Activated T-helper 1 cell treated with anti-CD3 and anti-CD28 coated beads, Interleukin-2, amount 50 U/mL, for 16 hours (primary cell): ENCODE measurements around the gene KSR2.

Experiments used
- DNase-seq, 2 donors: peaks; one replicate each; pipeline ENCODE4 v3.0.0-alpha.2; 2020; ENCODE audit warnings: low read depth in 1 of 2, low spot score in 1 of 2

KSR2 gene

DNA sequence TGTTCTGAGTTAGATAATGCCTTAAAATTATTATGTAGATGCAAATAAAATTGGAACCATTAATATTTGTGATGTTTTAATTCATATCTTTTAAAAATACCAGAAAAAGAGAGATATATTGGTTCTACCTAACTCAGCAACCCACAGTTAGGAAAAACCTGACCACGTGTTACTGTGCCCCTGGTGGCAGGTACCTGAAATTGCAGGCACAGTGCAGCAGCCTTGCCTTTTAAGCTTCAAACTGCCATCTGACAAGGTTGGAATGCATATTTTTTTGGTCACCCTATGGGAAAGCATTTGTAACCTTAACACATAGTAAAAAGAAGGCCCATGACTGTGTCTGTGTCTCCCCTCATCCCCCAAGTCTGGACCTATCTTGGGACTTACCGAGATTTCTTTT is 498.0 kb downstream of the KSR2 start:
- DNase-seq = no peak

DNA sequence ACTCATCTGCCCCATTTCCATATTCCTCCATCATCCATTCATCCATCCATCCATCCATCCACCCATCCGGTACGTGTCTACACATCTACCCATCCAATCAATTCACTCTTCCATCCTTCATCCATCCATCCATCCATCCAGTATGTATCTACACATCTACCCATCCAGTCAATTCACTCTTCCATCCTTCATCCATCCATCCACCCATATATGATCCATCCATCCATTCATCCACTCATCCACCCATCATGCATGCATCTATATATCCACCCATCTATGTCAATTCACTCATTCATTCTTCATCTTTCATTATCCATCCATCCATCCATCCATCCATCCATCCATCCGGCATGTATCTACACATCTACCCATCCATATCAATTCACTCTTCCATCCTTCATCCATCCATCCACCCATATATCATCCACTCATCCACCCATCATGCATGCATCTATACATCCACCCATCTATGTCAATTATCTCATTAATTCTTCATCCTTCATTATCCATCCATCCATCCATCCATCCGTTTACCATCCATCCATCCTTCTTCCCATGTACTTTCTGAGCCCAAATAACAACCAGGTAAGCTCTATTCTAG is 498.8 kb downstream of the KSR2 start:
- DNase-seq = no peak

DNA sequence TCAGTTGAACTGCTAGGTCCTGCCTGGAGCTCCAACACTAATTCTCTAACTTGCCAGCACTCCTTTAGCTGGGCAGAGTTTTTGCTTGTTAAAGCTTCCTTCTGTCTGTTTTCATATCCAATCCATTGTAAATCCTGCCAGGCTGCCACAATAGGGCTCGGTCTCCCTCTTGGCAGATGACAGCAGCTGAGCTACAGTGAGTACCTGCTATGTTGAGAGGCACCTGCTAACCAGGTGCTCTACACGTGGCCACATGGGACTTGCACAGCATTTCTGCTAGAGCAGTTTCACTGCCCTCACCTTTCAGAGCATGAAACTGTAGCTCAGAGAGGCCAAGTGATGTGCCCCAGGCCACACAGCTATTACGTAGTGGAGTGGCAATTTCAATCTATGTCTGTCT is 500.8 kb downstream of the KSR2 start:
- no peak for DNase-seq

DNA sequence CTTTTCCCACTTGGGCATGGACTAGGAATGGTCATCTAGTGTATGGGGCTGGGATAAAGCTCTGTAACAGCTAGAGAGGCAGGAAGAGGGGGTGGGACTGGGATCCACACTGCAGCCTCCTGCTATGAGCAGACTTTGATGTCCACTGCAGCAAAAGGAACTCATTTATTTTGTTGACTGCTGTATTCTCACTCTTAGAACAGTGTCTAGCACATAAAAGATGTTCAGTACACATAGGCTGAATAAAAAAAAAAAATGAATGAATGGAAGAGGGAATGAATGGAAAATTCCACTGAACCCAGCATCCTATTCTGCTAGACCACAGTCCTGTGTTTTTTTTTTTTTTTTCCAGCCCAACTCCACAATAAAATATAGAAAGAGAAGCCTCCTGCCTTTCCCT is 501.2 kb downstream of the KSR2 start:
- no peak for DNase-seq

DNA sequence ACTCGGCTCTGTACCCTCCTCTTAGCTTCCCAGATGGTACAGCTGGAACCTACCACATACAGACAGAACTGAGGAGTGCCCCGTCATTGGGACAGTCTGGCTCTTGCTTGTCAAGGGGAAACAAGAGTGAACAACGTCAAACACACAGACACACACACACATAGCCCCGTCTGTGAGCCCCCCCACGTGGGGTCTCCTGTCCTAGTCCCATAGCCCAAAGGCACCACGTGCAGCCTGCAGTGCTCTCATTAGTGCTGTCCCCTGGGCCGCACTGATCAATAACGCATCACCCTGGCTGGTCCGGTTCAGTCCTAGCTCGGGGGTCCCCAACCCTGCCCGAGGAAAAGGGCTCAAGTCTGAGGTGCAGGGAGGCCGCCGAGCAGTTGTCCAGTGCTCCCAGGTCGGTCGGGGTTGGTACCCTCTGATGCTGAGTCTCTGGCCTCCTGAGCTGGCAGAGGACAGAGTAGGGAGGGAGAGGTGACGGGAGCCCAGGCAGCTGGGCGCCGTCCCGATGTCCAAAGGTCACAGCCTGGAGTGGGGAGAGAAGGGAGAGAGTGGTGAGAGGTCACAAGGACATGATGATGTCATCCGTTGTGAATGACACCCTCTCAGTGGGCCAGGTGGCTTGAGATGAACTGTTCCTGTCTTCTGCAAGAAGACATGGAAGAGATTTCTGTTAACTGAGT is 502.0 kb downstream of the KSR2 start:
- DNase-seq = no peak

DNA sequence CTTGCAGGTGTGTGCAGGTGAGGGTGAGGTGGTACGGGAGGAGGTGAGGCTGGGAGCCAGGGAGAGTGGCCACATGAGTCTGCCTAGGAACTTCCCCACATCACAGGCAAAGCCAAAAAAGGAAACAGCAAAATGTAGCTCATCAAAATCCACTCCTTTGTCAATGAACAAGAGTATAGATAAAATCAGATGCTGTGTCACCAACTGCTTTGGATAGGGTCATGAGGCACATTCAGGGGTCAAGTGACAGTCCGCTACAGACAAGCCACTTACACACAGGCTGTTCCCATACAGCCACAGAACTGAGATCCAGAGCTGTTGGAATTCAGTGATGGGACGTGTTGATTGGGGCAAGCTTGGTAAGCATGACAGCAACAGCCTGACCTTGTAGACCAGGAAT is 507.1 kb downstream of the KSR2 start:
- DNase-seq = no peak

DNA sequence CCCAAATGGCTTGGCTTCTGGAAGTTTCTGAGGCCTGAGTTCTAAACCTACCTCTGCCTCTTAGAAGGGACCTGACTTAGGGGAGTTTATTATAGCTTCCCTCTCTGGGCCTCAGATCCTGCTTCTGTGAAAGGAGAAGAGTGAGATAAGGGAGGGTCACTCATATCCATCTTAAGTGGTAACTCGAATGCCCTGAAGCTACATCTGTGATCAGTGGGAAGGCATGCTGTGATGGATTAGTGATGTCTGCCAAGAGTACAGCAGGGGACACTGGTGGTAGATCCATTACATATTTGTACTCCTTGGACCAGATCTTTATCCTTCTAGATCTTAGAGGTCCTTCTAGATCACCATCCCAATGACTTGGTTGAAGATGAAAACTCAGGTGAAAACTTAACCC is 509.6 kb downstream of the KSR2 start:
- no peak for DNase-seq

DNA sequence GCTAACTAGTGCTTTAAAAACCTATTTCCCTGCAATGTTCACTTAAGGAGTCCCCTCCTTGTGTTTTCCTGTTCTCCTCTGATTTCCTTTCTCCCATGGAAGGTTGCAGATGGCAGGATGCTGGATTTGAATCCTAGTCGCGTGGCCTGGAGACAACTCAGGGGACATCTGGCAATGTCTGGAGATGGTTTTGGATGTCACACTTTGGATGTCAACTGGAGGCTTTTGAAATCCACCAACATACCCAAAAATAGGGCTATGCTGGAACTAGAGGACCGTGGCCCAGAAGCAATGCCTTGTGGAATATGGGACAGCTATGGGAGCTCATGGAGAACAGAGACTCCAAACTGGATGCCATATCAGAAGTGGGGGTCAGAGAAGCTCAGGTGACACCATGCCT is 511.6 kb downstream of the KSR2 start:
- no peak for DNase-seq

DNA sequence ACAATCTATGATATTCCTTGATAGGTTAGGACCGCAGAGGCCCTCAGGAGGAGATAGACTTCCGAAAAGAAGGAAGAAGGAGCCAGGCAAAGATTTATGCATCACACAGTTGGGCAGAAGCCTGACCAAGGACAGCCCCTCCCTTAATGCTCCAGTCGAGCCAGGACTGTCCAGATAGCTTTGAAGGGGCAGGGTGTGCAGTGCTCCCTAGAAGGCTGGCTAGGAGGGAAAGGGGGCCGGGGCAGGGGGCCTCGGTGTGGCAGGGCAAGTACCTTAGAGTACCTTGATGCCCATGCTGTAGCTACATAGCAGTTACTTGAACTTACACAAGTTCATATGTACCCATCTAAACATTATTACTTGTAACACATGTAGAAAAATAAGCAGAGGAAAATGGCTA is 512.7 kb downstream of the KSR2 start:
- no peak for DNase-seq

DNA sequence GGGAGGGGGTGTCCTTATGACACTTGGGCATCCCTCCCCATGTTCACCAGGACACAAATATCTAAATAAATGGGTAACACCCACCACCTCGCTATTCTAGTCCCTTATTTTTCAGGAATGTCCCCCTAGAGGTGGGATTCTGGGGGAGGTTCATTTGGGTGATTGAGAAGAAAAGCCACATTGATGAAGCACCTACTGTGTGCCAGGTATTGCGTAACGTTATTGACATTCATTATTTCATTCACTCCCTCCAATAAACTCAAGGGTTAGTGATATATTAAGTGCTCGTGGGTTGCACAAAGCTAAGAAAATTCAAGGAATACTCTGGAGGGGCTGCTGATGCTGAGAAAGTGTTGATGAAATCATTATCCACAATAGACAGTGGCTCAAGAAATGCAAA is 514.8 kb downstream of the KSR2 start:
- DNase-seq = no peak

DNA sequence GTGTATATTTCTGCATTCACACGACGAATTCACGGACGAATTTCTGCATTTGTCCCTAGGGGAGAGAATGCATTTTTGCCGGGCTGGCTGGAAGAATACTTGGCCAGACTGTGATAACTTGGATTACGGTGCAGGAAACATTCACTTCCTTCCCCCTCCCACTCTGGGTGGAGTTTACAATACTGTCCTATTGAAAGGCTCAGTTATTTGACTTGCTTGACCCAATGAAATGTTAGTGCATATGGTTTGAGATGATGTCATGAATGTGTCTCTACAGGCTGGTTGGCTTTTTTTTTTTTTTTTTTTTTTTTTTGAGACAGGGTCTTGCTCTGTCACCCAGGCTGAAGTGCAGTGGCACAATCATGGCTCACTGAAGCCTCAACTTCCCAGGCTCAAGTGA is 516.7 kb downstream of the KSR2 start:
- DNase-seq = no peak

DNA sequence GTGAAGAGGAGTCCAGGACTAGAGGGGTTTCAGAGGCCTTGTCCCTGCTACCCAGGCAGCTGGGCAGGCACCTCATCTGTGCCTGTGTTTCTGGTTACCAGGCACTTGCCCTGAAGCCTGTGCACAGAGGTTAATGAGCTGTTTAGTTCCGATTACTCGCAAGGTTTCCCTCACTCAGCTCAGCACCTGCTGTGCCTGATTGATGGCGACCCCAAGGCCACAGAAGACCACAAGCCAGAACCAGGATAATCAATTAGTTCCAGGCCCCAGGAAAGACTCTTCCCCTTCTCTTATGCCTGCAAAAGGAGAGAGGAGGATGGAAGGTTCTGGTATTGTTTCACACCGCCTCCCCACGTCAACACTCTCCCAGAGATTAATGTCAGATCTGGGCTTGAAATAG is 518.6 kb downstream of the KSR2 start:
- no peak for DNase-seq

DNA sequence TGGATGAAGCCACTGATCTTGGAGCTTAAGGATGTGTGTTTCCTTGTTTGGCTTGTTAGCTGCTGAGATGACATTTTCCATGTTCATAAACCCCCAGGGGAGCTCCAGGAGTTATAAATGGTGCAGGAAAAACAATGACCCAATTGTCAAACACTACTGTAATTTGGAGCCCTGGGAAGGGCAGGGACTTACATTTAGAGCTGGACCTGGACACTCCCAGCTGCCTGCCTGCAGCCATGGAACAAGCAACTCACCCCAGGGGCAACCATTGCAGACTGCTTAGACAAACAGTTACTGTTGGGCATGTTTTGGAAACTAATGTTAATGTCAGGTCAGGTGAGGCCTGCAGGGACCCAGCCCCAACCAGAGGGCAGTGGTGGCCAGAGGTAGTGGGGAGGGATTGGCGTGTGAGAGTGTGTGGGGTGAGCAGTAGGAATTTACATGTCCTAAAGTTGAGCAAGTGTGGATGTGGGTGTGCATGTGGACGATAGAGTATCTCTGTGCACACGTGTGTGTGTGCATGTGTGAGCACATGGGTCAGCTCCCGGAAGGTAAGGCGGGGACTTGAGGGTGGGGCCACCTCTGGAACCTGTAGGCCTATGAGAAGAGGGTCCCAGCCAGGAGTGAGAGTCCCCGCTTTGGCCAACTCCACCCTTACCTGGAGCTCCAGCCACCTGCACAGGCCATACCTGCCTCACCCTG is 521.0 kb downstream of the KSR2 start:
- DNase-seq = no peak

DNA sequence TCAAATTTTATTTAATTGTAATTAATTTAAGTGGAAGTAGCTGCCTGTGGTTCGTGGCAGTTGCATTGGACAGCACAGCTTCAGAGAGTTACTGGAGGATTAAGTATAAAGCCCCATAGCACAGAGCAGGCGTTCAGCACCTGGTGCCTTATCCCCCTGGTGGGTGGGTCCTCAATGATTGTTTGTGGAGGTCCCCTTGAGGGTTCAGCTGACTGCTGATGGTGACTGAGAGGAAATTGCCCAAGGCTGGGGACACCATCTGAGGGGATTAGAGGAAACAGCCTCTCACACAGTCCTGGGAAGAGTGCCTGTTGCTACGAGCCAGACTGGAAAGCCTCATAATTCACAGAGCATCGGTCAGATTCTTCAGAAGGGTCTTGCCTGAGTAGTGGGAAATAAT is 524.0 kb downstream of the KSR2 start:
- no peak for DNase-seq

DNA sequence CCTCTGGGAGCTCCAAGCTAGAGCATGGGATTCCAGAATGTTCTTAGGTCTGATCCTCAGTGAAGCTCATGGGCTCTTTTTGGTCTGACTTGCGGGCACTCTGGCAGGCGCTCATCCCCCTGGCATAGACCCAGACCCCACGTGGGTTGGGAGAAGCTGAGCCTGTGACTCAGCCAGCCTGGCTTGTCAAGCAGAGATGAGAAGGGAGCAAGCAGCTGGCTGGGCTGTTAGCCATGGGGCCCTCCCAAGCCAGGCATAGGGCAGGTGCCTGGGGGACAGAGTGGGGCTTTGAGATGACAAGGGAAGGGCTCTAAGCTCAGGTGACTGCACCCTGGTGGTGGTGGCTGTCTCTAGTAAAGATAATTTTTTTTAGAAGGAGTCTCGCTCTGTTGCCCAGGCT is 527.0 kb downstream of the KSR2 start:
- no peak for DNase-seq

DNA sequence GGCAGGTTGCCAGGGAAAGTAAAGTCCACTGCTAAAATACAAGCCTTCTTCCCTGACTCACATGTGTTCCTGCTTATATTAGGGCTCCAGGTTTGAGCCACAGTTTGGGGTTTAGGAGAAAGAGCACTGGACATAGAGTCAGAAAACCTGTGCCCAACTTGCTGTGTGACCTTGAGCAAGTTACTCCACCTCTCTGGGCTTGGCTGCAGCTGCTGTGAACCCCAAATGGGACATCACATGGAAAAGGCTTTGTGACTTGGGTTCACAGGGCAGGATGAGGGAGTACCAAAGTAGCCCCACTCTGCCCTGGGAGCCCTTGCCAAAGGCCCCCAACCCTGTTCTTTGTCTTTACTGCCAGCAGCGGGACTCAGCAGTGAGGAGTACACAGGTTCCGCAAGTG is 528.4 kb downstream of the KSR2 start:
- no peak for DNase-seq

DNA sequence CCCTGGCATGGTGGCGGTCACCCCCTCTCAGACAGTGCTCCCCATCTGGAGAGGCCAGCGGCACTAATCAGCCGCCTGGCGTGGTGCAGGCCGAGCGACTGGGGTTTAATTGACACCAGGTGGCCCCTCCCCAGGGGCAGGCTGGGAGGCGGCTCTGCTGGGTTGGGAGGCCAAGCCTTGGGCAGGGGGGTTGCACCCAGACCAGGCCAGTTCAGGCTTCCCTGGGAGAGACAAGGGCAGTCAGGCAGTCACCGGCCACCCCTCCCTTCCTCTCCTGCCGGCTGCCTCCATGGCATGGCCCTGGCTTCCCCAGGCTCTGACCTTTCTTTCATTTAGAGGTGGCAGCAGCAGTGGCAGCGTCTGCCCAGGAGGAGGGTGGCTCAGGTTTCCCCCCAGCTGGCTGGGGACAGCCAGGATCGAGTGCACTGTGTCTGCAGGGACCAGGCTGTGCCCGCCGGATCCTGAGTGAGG is 529.2 kb downstream of the KSR2 start:
- DNase-seq = no peak

DNA sequence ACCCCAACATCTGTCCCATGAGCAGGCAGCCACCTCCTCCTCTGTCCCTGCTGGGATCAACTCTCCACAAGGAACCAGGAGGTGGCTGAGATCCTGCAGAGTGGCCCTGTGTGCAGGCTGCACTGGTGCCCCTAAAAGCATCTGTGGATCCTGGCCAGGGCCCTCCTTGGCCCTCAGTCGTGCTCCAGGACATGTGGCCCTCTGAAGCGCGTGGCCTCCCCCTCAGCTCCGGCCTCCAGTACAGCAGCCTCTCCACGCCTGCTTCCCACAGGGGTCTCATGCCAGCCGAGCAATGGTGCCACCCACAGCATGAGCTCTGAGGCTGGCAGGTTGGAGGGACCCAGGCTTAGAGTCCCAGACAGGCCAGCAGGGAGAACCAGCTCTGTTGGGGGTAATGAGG is 530.0 kb downstream of the KSR2 start:
- no peak for DNase-seq

DNA sequence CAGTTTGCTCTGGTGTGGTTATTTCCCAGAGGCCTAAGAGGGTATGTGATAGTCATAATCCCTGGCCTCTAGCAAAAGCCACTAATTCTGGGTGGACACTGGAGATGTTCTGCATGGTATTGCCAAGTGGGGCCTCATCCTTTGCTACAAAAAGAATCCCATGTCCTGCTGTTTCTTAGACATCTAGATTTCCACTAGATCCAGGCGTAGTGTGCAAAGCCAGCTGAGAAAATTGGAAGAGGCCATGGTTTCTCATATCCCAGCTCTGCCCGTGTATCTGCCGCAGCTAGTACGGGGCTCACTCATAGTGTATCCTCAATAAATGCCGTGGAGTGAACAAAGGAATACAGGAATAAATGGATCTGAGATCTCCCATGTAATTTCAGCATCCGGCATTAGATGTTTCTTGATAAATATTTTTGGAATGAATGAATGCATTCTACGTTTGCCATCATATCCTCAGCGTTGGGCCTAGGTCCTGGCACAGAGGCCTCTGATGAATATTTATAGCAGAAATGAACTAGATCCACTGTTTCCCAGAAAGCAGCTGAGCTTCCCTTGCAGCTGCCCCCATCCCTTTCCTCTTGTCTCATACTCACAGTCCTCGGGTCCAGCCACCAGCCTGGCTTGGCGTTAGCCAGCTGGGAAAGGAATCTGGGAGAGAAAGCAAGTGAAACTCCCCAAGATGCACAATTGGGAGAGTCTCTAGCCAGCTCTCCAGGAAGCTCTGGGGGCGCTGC is 531.1 kb downstream of the KSR2 start:
- DNase-seq = no peak

DNA sequence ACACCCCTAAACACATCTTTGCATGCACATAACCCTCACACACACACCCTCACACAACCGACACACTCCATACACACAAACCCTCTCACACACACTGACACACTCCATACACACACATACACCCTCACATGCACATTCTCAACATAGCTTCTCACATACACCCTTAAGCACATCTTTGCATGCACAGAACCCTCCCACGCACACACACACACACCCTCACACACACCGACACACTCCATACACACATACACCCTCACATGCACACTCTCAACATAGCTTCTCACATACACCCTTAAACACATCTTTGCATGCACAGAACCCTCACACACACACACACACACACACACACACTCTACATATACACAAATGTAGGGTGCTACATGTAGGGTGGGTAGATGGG is 534.9 kb downstream of the KSR2 start:
- DNase-seq = no peak

DNA sequence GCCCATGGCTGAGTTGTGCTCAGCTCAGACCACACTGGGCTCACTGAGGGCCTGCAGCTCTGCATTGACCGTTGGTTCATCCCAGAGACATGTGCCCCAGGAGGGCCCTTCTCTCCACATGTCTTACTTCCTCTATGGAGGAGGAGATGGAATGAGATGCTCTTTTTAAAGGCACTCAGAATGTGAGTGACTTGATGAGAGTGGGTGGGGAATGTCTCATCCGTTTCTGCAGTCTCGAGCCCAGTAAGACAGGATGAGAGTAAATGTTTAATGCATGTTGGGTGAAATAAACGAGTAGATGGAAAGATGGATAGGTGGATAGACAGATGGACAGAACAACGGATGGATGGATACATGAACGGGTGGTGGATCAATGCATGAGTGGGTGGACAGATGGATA is 538.5 kb downstream of the KSR2 start:
- DNase-seq = no peak

DNA sequence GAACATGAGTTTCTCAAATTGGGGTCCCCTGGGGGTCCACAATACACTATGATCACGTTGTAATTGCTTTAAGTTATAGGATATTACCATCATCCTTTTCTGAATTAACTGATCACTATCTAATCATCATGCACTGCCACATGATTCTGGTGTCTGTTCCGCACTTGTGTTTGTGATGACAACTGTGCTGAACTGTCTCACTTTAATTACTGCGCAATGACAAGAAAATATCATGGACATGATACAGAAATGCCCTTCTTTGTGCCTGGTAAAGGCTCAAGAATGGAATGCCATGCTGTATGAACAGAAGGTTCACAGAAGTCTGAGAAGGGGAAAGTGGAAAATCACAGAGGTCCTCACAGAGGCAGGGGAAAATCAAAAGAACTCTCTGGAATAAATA is 541.6 kb downstream of the KSR2 start:
- no peak for DNase-seq
